ENCODE data around the gene MGLL. TPM values are rescaled to one million over a fixed set of nuclear protein-coding genes. Genes with fewer than 3 reads are reported as not detected.

MGLL gene
- polyA plus RNA-seq: 10 to 100 TPM; 78.0 to 99.1 TPM

DNA sequence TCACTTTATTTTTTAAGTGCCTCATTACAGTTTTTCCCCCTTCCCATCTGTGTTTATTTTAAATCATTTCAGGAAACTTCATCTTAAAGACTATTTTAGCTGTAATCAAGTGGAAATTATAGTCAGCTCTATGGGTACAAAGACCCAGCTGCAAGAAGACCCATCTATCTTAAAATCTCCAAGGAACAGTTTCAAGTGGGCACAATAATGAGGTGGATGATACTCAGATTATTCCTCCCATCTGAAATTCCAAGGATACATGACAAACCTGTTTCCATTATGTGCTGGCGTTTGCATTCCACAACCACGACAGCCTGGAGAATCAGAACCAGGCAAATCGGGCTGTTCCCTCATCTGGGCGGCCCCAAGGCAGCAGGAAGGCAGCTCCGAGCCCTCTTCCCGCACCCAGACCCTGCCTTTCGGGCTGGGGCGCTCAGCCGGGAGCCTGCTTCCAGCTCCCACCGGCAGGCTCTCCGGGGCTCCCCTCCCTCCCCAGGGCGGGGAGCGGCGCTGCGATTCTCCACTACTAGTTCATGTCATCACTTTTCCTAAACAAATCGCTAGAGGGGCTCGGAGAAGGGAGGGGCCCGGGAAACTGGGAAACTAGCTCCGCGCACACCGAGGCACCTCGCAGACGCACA, at the start of gene MGLL:
Gene MGLL, minus strand, starts transcription at position 475 of the 641 bp plus-strand sequence. Its CDS starts 197 bp downstream, at position 278.
- 0 to 2% methylated on average over 22 to 23 of the region's 23 CpGs for WGBS, 2 donors
- no peaks in the 10 kb centered on the region for H3K9me3 ChIP-seq (ENCODE audit: control insufficient read depth in 2 of 2, insufficient read depth in 1 of 2, low read depth in 1 of 2, low read length in 1 of 2)
- peak within 1 kb of the TSS; percentile 73 to 75 for H3K4me3 ChIP-seq (ENCODE audit: low read depth in 1 of 2, low read length in 2 of 2)
- peaks cover 3 to 17% of the 10 kb centered on the region in 2 donors for H3K4me1 ChIP-seq (ENCODE audit: control insufficient read depth in 2 of 2, insufficient read depth in 2 of 2, low read length in 1 of 2)
- H3K27ac ChIP-seq (ENCODE audit: low read depth in 2 of 2, low read length in 1 of 2): peak within 1 kb of the TSS; percentile 92 to 95
- H3K36me3 ChIP-seq (ENCODE audit: control insufficient read depth in 2 of 2, insufficient read depth in 2 of 2, low read length in 1 of 2): no peaks in the 10 kb centered on the region
- H3K27me3 ChIP-seq (ENCODE audit: control insufficient read depth in 1 of 2, insufficient read depth in 2 of 2, low read length in 2 of 2): no peaks in the 10 kb centered on the region

DNA sequence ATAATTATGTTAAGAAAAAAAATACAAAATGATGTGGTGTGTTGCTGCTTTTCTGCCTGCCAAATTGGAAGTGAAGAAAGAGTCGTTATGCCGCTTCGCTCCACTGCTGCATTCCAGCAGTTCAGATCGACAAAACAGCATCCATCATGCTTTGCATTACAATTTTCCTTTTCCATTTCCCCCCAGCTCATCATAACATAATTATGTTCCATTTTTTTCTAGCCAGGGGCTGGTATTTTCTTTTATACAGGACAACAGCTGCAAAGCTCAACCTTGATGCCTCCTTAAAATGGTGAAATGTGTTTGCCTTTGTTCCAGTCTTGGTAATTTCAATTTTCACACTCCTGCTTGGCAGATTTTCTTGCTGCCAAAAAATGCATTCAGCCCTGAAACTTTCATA, 47.8 kb upstream of the MGLL start:
- WGBS, 2 donors: 58 to 83% methylated on average over 4 of the region's 4 CpGs
- no peaks in the 10 kb centered on the region for H3K36me3 ChIP-seq (ENCODE audit: control insufficient read depth in 2 of 2, insufficient read depth in 2 of 2, low read length in 1 of 2)

DNA sequence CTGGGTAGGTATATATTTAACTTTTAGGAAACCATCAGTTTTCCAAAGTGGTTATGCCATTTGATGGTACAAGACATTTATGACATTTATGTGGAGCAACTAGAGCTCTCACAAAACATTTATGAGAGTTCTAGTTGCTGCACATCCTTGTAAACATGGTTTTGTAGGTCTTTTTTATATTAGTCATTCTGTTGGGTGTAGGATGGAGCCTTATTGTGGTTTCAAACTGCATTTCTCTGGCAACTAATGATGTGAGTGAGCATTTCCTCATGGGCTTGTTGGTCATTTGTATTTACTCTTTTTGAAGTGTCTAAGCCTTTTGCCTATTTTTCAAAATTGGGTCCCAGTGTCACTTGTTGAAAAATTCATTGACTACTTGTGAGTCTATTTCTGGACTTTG, 45.7 kb upstream of the MGLL start:
- no peaks in the 10 kb centered on the region for H3K9me3 ChIP-seq (ENCODE audit: control insufficient read depth in 2 of 2, insufficient read depth in 1 of 2, low read depth in 1 of 2, low read length in 1 of 2)
- no peaks in the 10 kb centered on the region for H3K27me3 ChIP-seq (ENCODE audit: control insufficient read depth in 1 of 2, insufficient read depth in 2 of 2, low read length in 2 of 2)
- H3K36me3 ChIP-seq (ENCODE audit: control insufficient read depth in 2 of 2, insufficient read depth in 2 of 2, low read length in 1 of 2): no peaks in the 10 kb centered on the region
- H3K4me1 ChIP-seq (ENCODE audit: control insufficient read depth in 2 of 2, insufficient read depth in 2 of 2, low read length in 1 of 2): no peaks in the 10 kb centered on the region
- H3K4me3 ChIP-seq (ENCODE audit: low read depth in 1 of 2, low read length in 2 of 2): no peak overlapping the region
- no peak overlapping the region for H3K27ac ChIP-seq (ENCODE audit: low read depth in 2 of 2, low read length in 1 of 2)

More for the DNA sequence above, 47.8 kb upstream of the MGLL start:
- Histone ChIP-seq H3K27ac (ENCODE audit: low read depth in 2 of 2, low read length in 1 of 2) (no peak overlapping the region), H3K4me3 (ENCODE audit: low read depth in 1 of 2, low read length in 2 of 2) (no peak overlapping the region), H3K9me3 (ENCODE audit: control insufficient read depth in 2 of 2, insufficient read depth in 1 of 2, low read depth in 1 of 2, low read length in 1 of 2) (no peaks in the 10 kb centered on the region), H3K27me3 (ENCODE audit: control insufficient read depth in 1 of 2, insufficient read depth in 2 of 2, low read length in 2 of 2) (no peaks in the 10 kb centered on the region), H3K4me1 (ENCODE audit: control insufficient read depth in 2 of 2, insufficient read depth in 2 of 2, low read length in 1 of 2) (no peaks in the 10 kb centered on the region)

DNA sequence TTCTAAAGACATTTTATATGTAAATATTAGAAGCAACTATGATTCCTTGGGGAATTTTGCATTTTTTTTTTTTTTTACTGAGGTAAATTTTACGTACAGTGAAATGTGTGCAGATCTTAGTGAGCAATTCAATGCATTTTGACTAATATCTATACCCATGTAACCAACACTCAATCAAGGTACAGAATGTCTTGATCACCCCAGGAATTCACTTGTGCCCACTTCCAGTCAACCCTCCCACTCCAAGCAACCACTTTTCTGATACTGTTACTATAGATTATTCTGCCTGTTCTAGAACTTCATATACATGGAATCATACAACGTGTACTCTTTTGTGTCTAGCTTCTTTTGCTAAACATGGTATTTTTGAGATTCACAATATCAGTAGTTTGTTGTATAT, 45.1 kb upstream of the MGLL start:
- 84 to 85% methylated on average over 2 of the region's 2 CpGs for WGBS, 2 donors
- Histone ChIP-seq H3K4me1 (ENCODE audit: control insufficient read depth in 2 of 2, insufficient read depth in 2 of 2, low read length in 1 of 2) (no peaks in the 10 kb centered on the region), H3K36me3 (ENCODE audit: control insufficient read depth in 2 of 2, insufficient read depth in 2 of 2, low read length in 1 of 2) (no peaks in the 10 kb centered on the region), H3K4me3 (ENCODE audit: low read depth in 1 of 2, low read length in 2 of 2) (no peak overlapping the region), H3K27me3 (ENCODE audit: control insufficient read depth in 1 of 2, insufficient read depth in 2 of 2, low read length in 2 of 2) (no peaks in the 10 kb centered on the region), H3K27ac (ENCODE audit: low read depth in 2 of 2, low read length in 1 of 2) (no peak overlapping the region), H3K9me3 (ENCODE audit: control insufficient read depth in 2 of 2, insufficient read depth in 1 of 2, low read depth in 1 of 2, low read length in 1 of 2) (no peaks in the 10 kb centered on the region)

DNA sequence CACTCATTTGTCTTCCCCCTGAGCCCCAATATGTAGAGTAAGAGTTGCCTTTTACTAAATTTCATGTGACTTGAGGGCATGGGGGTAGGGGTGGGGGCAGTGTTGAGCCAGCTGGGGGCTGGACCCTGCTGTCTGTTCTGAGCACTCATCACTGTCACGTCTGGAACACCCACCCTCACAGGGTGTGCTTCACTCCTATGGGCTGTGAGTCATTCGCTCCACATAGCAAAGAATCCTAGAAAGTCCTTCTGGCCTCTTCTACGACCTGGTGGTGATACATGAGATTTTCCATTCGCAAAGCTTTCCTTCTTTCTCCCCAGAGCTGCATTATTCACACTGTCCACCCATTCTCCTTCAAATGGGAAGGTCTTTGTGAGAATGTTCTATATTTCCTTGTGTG, 43.6 kb upstream of the MGLL start:
- Histone ChIP-seq H3K27me3 (ENCODE audit: control insufficient read depth in 1 of 2, insufficient read depth in 2 of 2, low read length in 2 of 2) (no peaks in the 10 kb centered on the region), H3K4me1 (ENCODE audit: control insufficient read depth in 2 of 2, insufficient read depth in 2 of 2, low read length in 1 of 2) (no peaks in the 10 kb centered on the region), H3K9me3 (ENCODE audit: control insufficient read depth in 2 of 2, insufficient read depth in 1 of 2, low read depth in 1 of 2, low read length in 1 of 2) (no peaks in the 10 kb centered on the region), H3K27ac (ENCODE audit: low read depth in 2 of 2, low read length in 1 of 2) (no peak overlapping the region), H3K4me3 (ENCODE audit: low read depth in 1 of 2, low read length in 2 of 2) (no peak overlapping the region), H3K36me3 (ENCODE audit: control insufficient read depth in 2 of 2, insufficient read depth in 2 of 2, low read length in 1 of 2) (no peaks in the 10 kb centered on the region)
- 71 to 73% methylated on average over 4 of the region's 4 CpGs for WGBS, 2 donors

DNA sequence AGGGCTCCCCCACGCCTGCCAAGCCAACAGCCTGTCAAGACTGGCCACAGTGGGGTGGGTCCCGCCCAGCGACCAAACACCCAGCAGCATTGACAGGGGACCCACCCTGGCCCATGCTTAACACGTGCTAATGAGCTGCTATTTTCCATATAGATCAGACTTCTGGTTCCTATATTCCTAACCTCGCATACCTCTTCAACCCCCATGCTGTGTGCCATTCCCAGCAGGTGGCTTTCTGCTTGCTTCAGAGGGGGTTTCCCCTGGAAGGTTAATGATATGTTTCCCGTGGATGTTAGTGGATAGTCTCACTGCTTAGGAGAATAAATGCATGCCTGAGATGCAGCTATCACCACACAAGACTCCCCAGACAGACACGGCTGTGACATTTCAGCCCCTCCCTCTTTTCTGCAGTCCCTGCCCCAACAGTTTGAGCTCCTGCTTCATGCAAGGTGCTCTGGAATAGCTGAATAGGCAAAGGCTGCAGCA, 37.9 kb upstream of the MGLL start:
- H3K9me3 ChIP-seq (ENCODE audit: control insufficient read depth in 2 of 2, insufficient read depth in 1 of 2, low read depth in 1 of 2, low read length in 1 of 2): no peaks in the 10 kb centered on the region
- peaks cover 0 to 2% of the 10 kb centered on the region in 2 donors for H3K4me1 ChIP-seq (ENCODE audit: control insufficient read depth in 2 of 2, insufficient read depth in 2 of 2, low read length in 1 of 2)
- H3K36me3 ChIP-seq (ENCODE audit: control insufficient read depth in 2 of 2, insufficient read depth in 2 of 2, low read length in 1 of 2): no peaks in the 10 kb centered on the region
- H3K4me3 ChIP-seq (ENCODE audit: low read depth in 1 of 2, low read length in 2 of 2): no peak overlapping the region
- H3K27ac ChIP-seq (ENCODE audit: low read depth in 2 of 2, low read length in 1 of 2): no peak overlapping the region
- 35 to 38% methylated on average over 7 of the region's 7 CpGs for WGBS, 2 donors
- H3K27me3 ChIP-seq (ENCODE audit: control insufficient read depth in 1 of 2, insufficient read depth in 2 of 2, low read length in 2 of 2): no peaks in the 10 kb centered on the region

DNA sequence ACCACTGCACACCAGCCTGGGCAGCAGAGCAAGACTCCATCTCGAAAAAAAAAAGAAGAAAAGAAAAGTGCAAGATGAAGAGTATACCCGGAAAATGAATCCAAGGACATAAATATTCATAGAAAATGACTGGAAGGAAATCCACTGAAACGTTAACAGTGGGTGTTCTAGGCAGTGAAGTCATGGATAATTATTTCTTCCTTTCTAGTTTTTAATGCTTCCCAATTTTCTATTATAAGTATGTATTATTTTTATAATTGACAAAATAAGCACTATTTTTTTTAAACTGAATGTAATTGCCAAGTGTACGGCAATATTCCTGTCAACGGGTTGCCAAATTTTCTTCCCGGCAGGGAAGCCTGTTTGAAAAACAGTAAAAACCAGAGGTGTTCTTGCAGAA, 37.4 kb upstream of the MGLL start:
- no peak overlapping the region for H3K4me3 ChIP-seq (ENCODE audit: low read depth in 1 of 2, low read length in 2 of 2)
- H3K4me1 ChIP-seq (ENCODE audit: control insufficient read depth in 2 of 2, insufficient read depth in 2 of 2, low read length in 1 of 2): peaks cover 0 to 2% of the 10 kb centered on the region in 2 donors
- H3K36me3 ChIP-seq (ENCODE audit: control insufficient read depth in 2 of 2, insufficient read depth in 2 of 2, low read length in 1 of 2): no peaks in the 10 kb centered on the region
- H3K9me3 ChIP-seq (ENCODE audit: control insufficient read depth in 2 of 2, insufficient read depth in 1 of 2, low read depth in 1 of 2, low read length in 1 of 2): no peaks in the 10 kb centered on the region
- H3K27me3 ChIP-seq (ENCODE audit: control insufficient read depth in 1 of 2, insufficient read depth in 2 of 2, low read length in 2 of 2): no peaks in the 10 kb centered on the region
- no peak overlapping the region for H3K27ac ChIP-seq (ENCODE audit: low read depth in 2 of 2, low read length in 1 of 2)
- 69% methylated on average over 6 of the region's 6 CpGs for WGBS, 2 donors

DNA sequence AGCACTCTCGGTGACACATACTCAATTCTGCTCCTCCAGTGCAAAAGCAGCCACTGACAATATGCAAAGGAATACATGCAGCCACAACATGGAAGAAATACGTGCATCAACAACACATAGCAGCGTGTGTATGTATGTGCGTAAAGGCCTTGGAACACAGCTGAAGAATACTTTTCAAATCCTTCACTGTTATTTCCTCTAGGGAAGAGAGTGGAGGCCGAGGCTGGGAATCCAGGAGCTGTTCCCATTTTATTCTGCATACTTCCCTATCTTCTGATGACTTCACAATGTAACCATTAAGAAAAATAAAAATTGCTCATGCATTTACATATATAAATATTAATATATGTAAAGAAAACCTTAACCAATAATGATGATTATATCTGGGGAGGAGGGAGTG, 36.6 kb upstream of the MGLL start:
- Histone ChIP-seq H3K27me3 (ENCODE audit: control insufficient read depth in 1 of 2, insufficient read depth in 2 of 2, low read length in 2 of 2) (no peaks in the 10 kb centered on the region), H3K27ac (ENCODE audit: low read depth in 2 of 2, low read length in 1 of 2) (no peak overlapping the region), H3K4me3 (ENCODE audit: low read depth in 1 of 2, low read length in 2 of 2) (no peak overlapping the region), H3K9me3 (ENCODE audit: control insufficient read depth in 2 of 2, insufficient read depth in 1 of 2, low read depth in 1 of 2, low read length in 1 of 2) (no peaks in the 10 kb centered on the region), H3K36me3 (ENCODE audit: control insufficient read depth in 2 of 2, insufficient read depth in 2 of 2, low read length in 1 of 2) (no peaks in the 10 kb centered on the region), H3K4me1 (ENCODE audit: control insufficient read depth in 2 of 2, insufficient read depth in 2 of 2, low read length in 1 of 2) (peaks cover 0 to 2% of the 10 kb centered on the region in 2 donors)
- WGBS, 2 donors: 73 to 83% methylated on average over 5 of the region's 5 CpGs

DNA sequence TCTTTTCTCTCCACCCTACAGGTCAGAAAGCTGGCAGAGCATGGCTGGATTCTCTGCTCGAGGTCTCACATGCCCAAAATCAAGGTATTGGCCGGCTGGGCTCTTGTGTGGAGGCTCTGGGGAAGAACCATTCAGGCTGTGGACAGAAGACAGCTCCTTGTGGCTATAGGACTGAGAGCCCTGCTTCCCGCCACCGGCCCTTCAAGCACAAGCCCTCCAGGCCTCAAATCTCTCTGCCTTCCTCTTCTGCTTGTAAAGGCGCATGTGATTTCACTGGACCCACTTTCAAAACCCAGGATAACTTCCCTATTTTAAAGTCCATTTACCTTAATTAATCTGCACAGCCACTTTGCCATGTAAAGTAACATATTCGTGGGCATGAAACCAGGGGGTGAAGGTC, 36.2 kb upstream of the MGLL start:
- 86 to 89% methylated on average over 6 of the region's 6 CpGs for WGBS, 2 donors
- H3K36me3 ChIP-seq (ENCODE audit: control insufficient read depth in 2 of 2, insufficient read depth in 2 of 2, low read length in 1 of 2): no peaks in the 10 kb centered on the region
- H3K4me1 ChIP-seq (ENCODE audit: control insufficient read depth in 2 of 2, insufficient read depth in 2 of 2, low read length in 1 of 2): peaks cover 0 to 2% of the 10 kb centered on the region in 2 donors
- no peak overlapping the region for H3K4me3 ChIP-seq (ENCODE audit: low read depth in 1 of 2, low read length in 2 of 2)
- no peaks in the 10 kb centered on the region for H3K27me3 ChIP-seq (ENCODE audit: control insufficient read depth in 1 of 2, insufficient read depth in 2 of 2, low read length in 2 of 2)
- no peak overlapping the region for H3K27ac ChIP-seq (ENCODE audit: low read depth in 2 of 2, low read length in 1 of 2)
- H3K9me3 ChIP-seq (ENCODE audit: control insufficient read depth in 2 of 2, insufficient read depth in 1 of 2, low read depth in 1 of 2, low read length in 1 of 2): no peaks in the 10 kb centered on the region

DNA sequence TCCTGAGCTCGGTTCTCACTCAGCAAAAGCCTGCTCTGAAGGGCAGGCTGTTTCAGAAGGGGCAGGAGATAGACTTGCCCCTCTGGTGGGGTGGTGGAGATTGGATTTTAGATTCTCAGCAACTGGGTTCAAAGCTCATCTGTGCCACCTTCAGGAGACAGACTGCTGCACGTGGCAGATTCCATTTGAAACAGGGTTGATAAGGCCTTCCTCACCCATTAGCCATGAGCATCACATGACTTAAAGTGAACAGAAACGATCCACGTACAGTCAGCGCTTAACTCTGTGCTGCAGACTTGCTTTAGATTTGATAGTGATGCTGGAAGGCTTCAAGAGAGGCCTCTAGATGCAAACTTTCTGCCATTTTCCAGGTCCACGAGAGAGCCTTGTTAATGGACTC, 35.0 kb upstream of the MGLL start:
- Histone ChIP-seq H3K27me3 (ENCODE audit: control insufficient read depth in 1 of 2, insufficient read depth in 2 of 2, low read length in 2 of 2) (no peaks in the 10 kb centered on the region), H3K9me3 (ENCODE audit: control insufficient read depth in 2 of 2, insufficient read depth in 1 of 2, low read depth in 1 of 2, low read length in 1 of 2) (no peaks in the 10 kb centered on the region), H3K4me1 (ENCODE audit: control insufficient read depth in 2 of 2, insufficient read depth in 2 of 2, low read length in 1 of 2) (peaks cover 0 to 2% of the 10 kb centered on the region in 2 donors), H3K36me3 (ENCODE audit: control insufficient read depth in 2 of 2, insufficient read depth in 2 of 2, low read length in 1 of 2) (no peaks in the 10 kb centered on the region), H3K4me3 (ENCODE audit: low read depth in 1 of 2, low read length in 2 of 2) (no peak overlapping the region), H3K27ac (ENCODE audit: low read depth in 2 of 2, low read length in 1 of 2) (no peak overlapping the region)
- WGBS, 2 donors: 74% methylated on average over 6 of the region's 6 CpGs

Data from esophagus (tissue), 2 donors.